ENCODE measurements around the gene PCCA. TPM values are rescaled to one million over a fixed set of nuclear protein-coding genes. Genes with fewer than 3 reads are reported as not detected.

PCCA gene
- total RNA-seq, 1 experiment from 2014 or later: 28.3 TPM

DNA sequence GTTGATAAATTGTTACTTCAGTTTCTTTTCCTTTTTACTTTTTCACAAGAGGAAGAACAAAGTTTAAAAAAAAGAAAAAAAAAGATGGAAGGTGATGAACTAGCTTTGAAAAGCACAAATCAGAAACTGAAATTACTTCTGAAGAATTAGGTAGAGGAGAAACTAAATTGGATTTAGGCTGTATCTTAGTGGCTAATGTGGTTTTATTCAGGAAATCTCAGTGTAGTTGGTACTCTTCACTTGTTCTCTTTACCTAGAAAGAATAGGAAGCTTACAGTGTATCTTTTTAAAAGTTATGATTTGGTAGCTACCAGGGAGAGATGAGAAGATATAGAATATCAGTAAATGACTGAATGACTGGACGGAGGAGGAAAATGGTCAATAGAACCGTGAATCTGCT, 252.0 kb downstream of the PCCA start:
- DNase-seq (ENCODE audit: low read depth in 1 of 2, low spot score in 2 of 2): no peak
- Histone ChIP-seq H3K4me3 (no peak overlapping the region), H3K4me1 (replicated peaks) (no peaks in the 10 kb centered on the region), H3K27ac (no peak overlapping the region), H3K36me3 (0 out of 2 replicates have a peak, but pooled peaks cover 5% of the 10 kb centered on the region), H3K9me3 (replicated peaks) (no peaks in the 10 kb centered on the region), H3K27me3 (replicated peaks) (no peaks in the 10 kb centered on the region)

DNA sequence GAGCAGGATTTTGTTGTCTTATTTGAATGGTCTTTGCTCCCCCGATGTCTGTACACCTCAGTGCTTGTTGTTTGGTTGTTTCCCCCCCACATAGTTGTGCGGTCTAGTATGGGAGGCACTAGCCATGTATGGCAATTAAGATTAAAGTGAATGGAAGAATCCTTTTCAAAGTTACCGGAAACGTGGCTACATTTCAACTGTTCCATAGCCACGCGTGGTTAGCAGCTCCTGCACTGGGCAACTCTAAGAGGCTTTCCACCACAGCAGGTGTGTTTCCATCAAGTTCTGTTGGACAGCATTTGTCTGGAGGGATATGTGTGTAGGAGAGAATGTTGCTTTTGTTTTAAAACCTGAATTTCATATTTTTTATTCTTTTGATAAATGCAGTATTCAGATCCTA, 252.4 kb downstream of the PCCA start:
- Histone ChIP-seq H3K27ac (no peak overlapping the region), H3K4me1 (replicated peaks) (no peaks in the 10 kb centered on the region), H3K9me3 (replicated peaks) (no peaks in the 10 kb centered on the region), H3K27me3 (replicated peaks) (no peaks in the 10 kb centered on the region), H3K4me3 (no peak overlapping the region), H3K36me3 (0 out of 2 replicates have a peak, but pooled peaks cover 5% of the 10 kb centered on the region)
- DNase-seq (ENCODE audit: low read depth in 1 of 2, low spot score in 2 of 2): no peak

GRCh38 chr13:100344544-100344943, 255.7 kb downstream of the PCCA start:
- Histone ChIP-seq H3K4me1 (replicated peaks) (no peaks in the 10 kb centered on the region), H3K4me3 (no peak overlapping the region)

GRCh38 chr13:100347968-100348367, 259.1 kb downstream of the PCCA start:
- Histone ChIP-seq H3K27me3 (replicated peaks) (no peaks in the 10 kb centered on the region), H3K9me3 (replicated peaks) (no peaks in the 10 kb centered on the region), H3K4me1 (replicated peaks) (no peaks in the 10 kb centered on the region), H3K4me3 (no peak overlapping the region), H3K27ac (no peak overlapping the region), H3K36me3 (0 out of 2 replicates have a peak, but pooled peaks cover 5% of the 10 kb centered on the region)
- DNase-seq (ENCODE audit: low read depth in 1 of 2, low spot score in 2 of 2): no peak

More at GRCh38 chr13:100344544-100344943, 255.7 kb downstream of the PCCA start:
- 0 out of 2 replicates have a peak, but pooled peaks cover 5% of the 10 kb centered on the region for H3K36me3 ChIP-seq
- no peaks in the 10 kb centered on the region for H3K27me3 ChIP-seq (replicated peaks)
- DNase-seq (ENCODE audit: low read depth in 1 of 2, low spot score in 2 of 2): no peak
- no peak overlapping the region for H3K27ac ChIP-seq
- H3K9me3 ChIP-seq (replicated peaks): no peaks in the 10 kb centered on the region

DNA sequence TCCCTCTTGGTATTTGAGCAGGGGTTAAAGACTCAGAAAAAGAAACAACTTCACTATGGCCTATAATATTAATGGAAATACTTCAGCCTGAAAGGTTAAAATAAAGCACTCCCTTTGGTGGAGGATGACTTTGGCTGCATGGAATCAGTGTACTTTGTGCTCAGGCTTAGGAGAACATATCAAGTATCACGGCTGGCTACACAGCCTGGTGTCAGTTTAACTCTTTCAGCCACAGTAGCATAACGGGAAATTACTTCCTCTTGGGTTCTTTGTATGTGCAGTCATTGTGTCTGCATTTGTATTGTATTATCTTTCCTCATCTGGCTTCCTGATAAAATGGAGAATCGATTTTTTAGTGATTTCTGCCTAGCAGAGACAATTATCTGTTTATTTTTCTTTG, 260.7 kb downstream of the PCCA start:
- no peak overlapping the region for H3K27ac ChIP-seq
- no peaks in the 10 kb centered on the region for H3K9me3 ChIP-seq (replicated peaks)
- no peak overlapping the region for H3K4me3 ChIP-seq
- H3K4me1 ChIP-seq (replicated peaks): no peaks in the 10 kb centered on the region
- no peaks in the 10 kb centered on the region for H3K27me3 ChIP-seq (replicated peaks)
- DNase-seq (ENCODE audit: low read depth in 1 of 2, low spot score in 2 of 2): no peak
- H3K36me3 ChIP-seq: no peaks in the 10 kb centered on the region

DNA sequence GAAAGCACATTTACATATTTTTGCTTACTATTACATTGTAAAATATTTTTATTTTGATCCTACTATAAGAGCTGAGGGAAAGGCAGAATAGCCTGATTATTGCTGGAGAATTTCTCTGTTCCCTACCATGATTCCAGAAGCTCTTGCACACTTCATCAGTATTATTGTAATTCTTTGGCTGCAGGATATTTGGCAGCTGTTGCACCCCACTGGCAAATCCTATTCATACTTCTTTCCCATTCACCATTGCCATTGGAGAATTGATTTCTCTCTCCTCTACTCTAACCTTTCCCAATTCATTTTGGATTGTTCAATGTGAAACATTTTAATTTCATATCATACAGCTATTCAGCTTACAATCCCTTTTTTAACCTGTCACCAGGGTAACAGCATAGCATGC, 261.7 kb downstream of the PCCA start:
- no peak overlapping the region for H3K27ac ChIP-seq
- H3K36me3 ChIP-seq: no peaks in the 10 kb centered on the region
- DNase-seq (ENCODE audit: low read depth in 1 of 2, low spot score in 2 of 2): no peak
- no peaks in the 10 kb centered on the region for H3K27me3 ChIP-seq (replicated peaks)
- no peaks in the 10 kb centered on the region for H3K4me1 ChIP-seq (replicated peaks)
- H3K4me3 ChIP-seq: no peak overlapping the region
- H3K9me3 ChIP-seq (replicated peaks): no peaks in the 10 kb centered on the region

GRCh38 chr13:100356426-100356825, 267.5 kb downstream of the PCCA start:
- no peaks in the 10 kb centered on the region for H3K27me3 ChIP-seq (replicated peaks)
- H3K27ac ChIP-seq: no peak overlapping the region
- H3K4me3 ChIP-seq: no peak overlapping the region
- peaks cover under 1% of the 10 kb centered on the region for H3K4me1 ChIP-seq (replicated peaks)
- DNase-seq (ENCODE audit: low read depth in 1 of 2, low spot score in 2 of 2): no peak
- no peaks in the 10 kb centered on the region for H3K36me3 ChIP-seq
- H3K9me3 ChIP-seq (replicated peaks): no peaks in the 10 kb centered on the region

DNA sequence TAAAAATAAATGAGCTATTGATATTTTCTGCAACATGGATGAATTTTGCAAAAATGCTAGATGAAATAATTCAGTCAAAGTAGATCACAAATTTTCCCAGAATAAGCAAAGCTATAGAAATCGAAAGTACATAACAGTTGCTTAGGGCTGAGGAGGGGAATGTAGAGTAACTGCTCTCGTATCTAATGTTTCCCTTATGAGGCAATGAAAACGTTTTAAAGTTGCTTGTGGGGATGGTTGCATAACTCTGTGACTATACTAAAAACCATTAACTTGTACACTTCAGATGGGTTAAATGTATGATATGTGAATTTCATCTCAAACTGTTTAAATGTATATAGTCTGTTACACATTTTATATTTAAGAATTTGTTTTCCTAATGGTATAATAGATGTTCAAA, 268.0 kb downstream of the PCCA start:
- Histone ChIP-seq H3K9me3 (replicated peaks) (no peaks in the 10 kb centered on the region), H3K27me3 (replicated peaks) (no peaks in the 10 kb centered on the region), H3K27ac (no peak overlapping the region), H3K36me3 (no peaks in the 10 kb centered on the region), H3K4me3 (no peak overlapping the region), H3K4me1 (replicated peaks) (peaks cover 5% of the 10 kb centered on the region)
- DNase-seq (ENCODE audit: low read depth in 1 of 2, low spot score in 2 of 2): no peak

DNA sequence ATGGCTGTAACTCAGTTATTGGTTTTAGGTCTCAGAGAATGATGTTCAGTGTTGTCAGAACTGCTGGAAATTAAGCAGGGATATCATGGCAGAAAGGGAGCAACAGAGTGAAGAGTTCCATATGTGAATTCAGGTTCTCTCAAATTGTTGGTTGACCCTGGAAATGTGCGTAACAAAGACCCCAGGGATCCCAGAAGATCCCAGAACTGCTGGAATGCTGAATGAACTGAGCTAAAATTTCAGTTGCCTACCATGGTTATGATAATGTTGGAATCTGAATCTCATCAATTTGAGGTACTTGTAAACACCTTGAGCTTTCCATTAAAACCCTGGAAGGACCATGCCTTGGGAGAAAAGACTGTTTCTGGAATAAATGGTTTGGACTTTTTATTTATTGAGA, 268.9 kb downstream of the PCCA start:
- no peaks in the 10 kb centered on the region for H3K27me3 ChIP-seq (replicated peaks)
- no peak overlapping the region for H3K27ac ChIP-seq
- no peak overlapping the region for H3K4me3 ChIP-seq
- no peaks in the 10 kb centered on the region for H3K9me3 ChIP-seq (replicated peaks)
- H3K4me1 ChIP-seq (replicated peaks): peaks cover 14% of the 10 kb centered on the region
- no peaks in the 10 kb centered on the region for H3K36me3 ChIP-seq
- no peak for DNase-seq (ENCODE audit: low read depth in 1 of 2, low spot score in 2 of 2)

DNA sequence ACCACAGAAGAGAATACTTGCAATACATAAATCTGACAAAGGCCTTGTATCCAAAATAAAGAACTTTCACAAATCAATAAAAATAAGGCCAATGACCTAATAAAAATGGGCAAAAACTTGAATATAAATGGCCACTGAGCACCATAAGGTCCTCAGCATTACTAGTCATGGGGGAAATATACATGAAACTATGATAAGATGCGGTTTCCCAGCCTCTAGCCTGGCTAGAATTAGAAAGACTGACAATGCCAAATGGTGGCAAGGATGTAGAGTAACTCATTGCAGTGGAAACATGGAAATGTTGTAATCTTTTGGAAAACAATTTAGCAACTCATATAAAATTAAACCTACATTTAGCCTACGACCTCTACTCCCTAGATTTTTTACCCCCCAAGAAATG, 272.6 kb downstream of the PCCA start:
- no peak overlapping the region; the same call in 1 of the 2 replicates for H3K27ac ChIP-seq
- no peak overlapping the region for H3K4me3 ChIP-seq
- DNase-seq (ENCODE audit: low read depth in 1 of 2, low spot score in 2 of 2): no peak

DNA sequence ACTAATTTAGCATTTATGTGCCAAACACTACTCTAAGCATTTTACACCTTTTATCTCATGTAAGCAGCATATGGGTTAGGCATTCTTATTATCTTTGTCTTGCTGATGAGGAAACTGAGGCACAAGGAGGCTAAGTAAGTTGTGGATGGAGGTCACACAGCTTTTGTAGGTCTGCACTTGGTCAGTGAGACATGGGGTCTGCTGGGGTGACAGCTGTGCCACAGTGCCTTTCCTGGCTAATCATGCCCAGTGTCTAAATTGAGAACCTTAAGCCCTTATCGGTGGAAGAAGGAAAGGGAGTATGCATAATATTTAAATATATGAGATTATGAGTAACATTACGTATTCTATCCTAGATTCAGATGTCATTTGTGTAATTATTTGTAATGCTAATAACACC, 273.5 kb downstream of the PCCA start:
- no peak overlapping the region for H3K27ac ChIP-seq
- H3K4me1 ChIP-seq (replicated peaks): peaks cover 38% of the 10 kb centered on the region
- DNase-seq (ENCODE audit: low read depth in 1 of 2, low spot score in 2 of 2): no peak

More for the DNA sequence above, 272.6 kb downstream of the PCCA start:
- H3K36me3 ChIP-seq: no peaks in the 10 kb centered on the region
- H3K9me3 ChIP-seq (replicated peaks): no peaks in the 10 kb centered on the region
- H3K27me3 ChIP-seq (replicated peaks): no peaks in the 10 kb centered on the region
- H3K4me1 ChIP-seq (replicated peaks): peaks cover 38% of the 10 kb centered on the region

GRCh38 chr13:100362781-100363180, 273.9 kb downstream of the PCCA start:
- H3K27me3 ChIP-seq (replicated peaks): no peaks in the 10 kb centered on the region
- H3K9me3 ChIP-seq (replicated peaks): no peaks in the 10 kb centered on the region
- peak overlapping the region; percentile 85 for H3K27ac ChIP-seq
- DNase-seq (ENCODE audit: low read depth in 1 of 2, low spot score in 2 of 2): no peak
- no peak overlapping the region for H3K4me3 ChIP-seq
- peaks cover 38% of the 10 kb centered on the region for H3K4me1 ChIP-seq (replicated peaks)
- no peaks in the 10 kb centered on the region for H3K36me3 ChIP-seq

More for the DNA sequence above, 273.5 kb downstream of the PCCA start:
- no peak overlapping the region for H3K4me3 ChIP-seq
- H3K27me3 ChIP-seq (replicated peaks): no peaks in the 10 kb centered on the region
- no peaks in the 10 kb centered on the region for H3K9me3 ChIP-seq (replicated peaks)
- no peaks in the 10 kb centered on the region for H3K36me3 ChIP-seq

GRCh38 chr13:100363285-100363711, 274.4 kb downstream of the PCCA start:
- Histone ChIP-seq H3K4me1 (replicated peaks) (peaks cover 38% of the 10 kb centered on the region), H3K9me3 (replicated peaks) (no peaks in the 10 kb centered on the region), H3K36me3 (no peaks in the 10 kb centered on the region), H3K27ac (peak overlapping the region; percentile 85), H3K4me3 (no peak overlapping the region), H3K27me3 (replicated peaks) (no peaks in the 10 kb centered on the region)
- peak; percentile 60 to 80 for DNase-seq (ENCODE audit: low read depth in 1 of 2, low spot score in 2 of 2)

DNA sequence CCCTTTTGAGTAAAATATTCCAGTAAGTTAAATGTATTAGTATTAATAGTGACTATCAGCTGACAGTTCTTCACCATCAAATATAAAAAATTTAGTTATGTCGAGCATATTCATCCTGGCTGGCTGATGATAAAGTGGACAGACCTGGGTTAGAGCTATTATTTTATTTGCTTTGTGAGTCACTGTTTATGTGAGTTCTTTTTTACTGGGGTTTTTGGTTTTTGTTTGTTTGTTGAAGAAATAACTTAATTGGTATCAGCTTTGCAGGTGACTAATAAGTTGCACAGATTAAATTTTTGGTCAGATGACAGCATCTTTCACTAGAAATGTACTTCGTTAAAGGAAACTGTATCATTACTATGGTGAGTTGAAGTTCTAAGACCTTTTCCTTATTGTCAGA, 275.0 kb downstream of the PCCA start:
- Histone ChIP-seq H3K4me3 (no peak overlapping the region), H3K9me3 (replicated peaks) (no peaks in the 10 kb centered on the region), H3K36me3 (no peaks in the 10 kb centered on the region), H3K4me1 (replicated peaks) (peaks cover 38% of the 10 kb centered on the region), H3K27me3 (replicated peaks) (no peaks in the 10 kb centered on the region), H3K27ac (peak overlapping the region; percentile 85)
- peak in 1 of 2 experiments; percentile 83 for DNase-seq (ENCODE audit: low read depth in 1 of 2, low spot score in 2 of 2)

DNA sequence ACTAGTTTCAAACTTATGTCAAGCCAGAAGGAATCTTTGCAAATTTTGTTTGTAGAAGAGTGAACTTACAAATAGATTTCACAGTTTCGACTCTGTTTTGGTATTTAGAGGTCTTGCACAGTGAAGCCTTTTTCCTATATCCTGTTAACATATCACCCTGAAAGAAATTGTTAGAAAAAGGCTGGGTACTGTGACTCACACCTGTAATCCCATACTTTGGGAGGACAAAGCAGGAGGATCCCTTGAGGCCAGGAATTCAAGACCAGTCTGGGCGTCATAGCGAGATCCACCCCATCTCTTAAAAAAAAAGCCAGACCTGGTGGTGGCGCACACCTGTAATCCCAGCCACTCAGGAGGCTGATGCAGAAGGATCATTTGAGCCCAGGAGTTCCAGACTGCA, 275.7 kb downstream of the PCCA start:
- Histone ChIP-seq H3K27me3 (replicated peaks) (no peaks in the 10 kb centered on the region), H3K9me3 (replicated peaks) (no peaks in the 10 kb centered on the region), H3K4me3 (no peak overlapping the region), H3K4me1 (replicated peaks) (peaks cover 38% of the 10 kb centered on the region), H3K36me3 (no peaks in the 10 kb centered on the region), H3K27ac (no peak overlapping the region; the same call in 1 of the 2 replicates)
- no peak for DNase-seq (ENCODE audit: low read depth in 1 of 2, low spot score in 2 of 2)
